Measurements from ENCODE around the gene PCLO. TPM values are rescaled to one million over a fixed set of nuclear protein-coding genes. Genes with fewer than 3 reads are reported as not detected.

The PCLO gene
- total and polyA plus RNA-seq, 2 of the 8 experiments (the other 6 are each of a cell fraction or from before 2014, with no cell fraction given) = 1.5 to 3.2 TPM

DNA sequence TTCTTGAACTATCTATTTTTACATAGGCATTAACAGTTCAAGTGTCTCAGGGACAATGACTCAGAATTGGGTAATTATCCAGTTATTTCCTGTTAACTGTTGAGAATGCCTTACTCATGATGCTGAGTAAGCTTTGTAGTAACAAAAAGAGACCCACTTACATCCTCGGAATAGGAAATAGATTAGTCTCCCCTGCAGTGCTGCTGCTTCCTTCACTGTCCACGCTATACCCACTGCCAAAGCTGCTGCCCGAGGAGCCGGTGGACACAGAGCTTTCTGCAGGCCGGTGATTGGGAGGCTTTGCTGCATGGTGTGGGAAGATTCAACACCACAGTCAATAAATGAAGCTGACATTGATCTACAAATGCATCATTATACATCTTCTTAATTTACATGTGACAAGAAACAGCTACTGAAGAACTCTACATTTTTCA lies 357.1 kb downstream of the PCLO start (continued):
- TF ChIP-seq, protein P1, sequence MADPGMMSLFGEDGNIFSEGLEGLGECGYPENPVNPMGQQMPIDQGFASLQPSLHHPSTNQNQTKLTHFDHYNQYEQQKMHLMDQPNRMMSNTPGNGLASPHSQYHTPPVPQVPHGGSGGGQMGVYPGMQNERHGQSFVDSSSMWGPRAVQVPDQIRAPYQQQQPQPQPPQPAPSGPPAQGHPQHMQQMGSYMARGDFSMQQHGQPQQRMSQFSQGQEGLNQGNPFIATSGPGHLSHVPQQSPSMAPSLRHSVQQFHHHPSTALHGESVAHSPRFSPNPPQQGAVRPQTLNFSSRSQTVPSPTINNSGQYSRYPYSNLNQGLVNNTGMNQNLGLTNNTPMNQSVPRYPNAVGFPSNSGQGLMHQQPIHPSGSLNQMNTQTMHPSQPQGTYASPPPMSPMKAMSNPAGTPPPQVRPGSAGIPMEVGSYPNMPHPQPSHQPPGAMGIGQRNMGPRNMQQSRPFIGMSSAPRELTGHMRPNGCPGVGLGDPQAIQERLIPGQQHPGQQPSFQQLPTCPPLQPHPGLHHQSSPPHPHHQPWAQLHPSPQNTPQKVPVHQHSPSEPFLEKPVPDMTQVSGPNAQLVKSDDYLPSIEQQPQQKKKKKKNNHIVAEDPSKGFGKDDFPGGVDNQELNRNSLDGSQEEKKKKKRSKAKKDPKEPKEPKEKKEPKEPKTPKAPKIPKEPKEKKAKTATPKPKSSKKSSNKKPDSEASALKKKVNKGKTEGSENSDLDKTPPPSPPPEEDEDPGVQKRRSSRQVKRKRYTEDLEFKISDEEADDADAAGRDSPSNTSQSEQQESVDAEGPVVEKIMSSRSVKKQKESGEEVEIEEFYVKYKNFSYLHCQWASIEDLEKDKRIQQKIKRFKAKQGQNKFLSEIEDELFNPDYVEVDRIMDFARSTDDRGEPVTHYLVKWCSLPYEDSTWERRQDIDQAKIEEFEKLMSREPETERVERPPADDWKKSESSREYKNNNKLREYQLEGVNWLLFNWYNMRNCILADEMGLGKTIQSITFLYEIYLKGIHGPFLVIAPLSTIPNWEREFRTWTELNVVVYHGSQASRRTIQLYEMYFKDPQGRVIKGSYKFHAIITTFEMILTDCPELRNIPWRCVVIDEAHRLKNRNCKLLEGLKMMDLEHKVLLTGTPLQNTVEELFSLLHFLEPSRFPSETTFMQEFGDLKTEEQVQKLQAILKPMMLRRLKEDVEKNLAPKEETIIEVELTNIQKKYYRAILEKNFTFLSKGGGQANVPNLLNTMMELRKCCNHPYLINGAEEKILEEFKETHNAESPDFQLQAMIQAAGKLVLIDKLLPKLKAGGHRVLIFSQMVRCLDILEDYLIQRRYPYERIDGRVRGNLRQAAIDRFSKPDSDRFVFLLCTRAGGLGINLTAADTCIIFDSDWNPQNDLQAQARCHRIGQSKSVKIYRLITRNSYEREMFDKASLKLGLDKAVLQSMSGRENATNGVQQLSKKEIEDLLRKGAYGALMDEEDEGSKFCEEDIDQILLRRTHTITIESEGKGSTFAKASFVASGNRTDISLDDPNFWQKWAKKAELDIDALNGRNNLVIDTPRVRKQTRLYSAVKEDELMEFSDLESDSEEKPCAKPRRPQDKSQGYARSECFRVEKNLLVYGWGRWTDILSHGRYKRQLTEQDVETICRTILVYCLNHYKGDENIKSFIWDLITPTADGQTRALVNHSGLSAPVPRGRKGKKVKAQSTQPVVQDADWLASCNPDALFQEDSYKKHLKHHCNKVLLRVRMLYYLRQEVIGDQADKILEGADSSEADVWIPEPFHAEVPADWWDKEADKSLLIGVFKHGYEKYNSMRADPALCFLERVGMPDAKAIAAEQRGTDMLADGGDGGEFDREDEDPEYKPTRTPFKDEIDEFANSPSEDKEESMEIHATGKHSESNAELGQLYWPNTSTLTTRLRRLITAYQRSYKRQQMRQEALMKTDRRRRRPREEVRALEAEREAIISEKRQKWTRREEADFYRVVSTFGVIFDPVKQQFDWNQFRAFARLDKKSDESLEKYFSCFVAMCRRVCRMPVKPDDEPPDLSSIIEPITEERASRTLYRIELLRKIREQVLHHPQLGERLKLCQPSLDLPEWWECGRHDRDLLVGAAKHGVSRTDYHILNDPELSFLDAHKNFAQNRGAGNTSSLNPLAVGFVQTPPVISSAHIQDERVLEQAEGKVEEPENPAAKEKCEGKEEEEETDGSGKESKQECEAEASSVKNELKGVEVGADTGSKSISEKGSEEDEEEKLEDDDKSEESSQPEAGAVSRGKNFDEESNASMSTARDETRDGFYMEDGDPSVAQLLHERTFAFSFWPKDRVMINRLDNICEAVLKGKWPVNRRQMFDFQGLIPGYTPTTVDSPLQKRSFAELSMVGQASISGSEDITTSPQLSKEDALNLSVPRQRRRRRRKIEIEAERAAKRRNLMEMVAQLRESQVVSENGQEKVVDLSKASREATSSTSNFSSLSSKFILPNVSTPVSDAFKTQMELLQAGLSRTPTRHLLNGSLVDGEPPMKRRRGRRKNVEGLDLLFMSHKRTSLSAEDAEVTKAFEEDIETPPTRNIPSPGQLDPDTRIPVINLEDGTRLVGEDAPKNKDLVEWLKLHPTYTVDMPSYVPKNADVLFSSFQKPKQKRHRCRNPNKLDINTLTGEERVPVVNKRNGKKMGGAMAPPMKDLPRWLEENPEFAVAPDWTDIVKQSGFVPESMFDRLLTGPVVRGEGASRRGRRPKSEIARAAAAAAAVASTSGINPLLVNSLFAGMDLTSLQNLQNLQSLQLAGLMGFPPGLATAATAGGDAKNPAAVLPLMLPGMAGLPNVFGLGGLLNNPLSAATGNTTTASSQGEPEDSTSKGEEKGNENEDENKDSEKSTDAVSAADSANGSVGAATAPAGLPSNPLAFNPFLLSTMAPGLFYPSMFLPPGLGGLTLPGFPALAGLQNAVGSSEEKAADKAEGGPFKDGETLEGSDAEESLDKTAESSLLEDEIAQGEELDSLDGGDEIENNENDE (IDR thresholded peaks at IDR 0.05; ENCODE audit: insufficient replicate concordance, low read length) = no peak
- no peak for TF ChIP-seq KDM1A (IDR thresholded peaks at IDR 0.05; ENCODE audit: borderline replicate concordance, low read length)
